ENCODE data around the gene USP53.
"Not testable (repeated sequence)": the region's sequence is repeated elsewhere in the genome, so short reads cannot be mapped to it uniquely, and the experiment has no call there.

The USP53 gene

GRCh38 chr4:119271361-119272085 lies 59.0 kb downstream of the USP53 start:
- DNase-seq (ENCODE audit: low read depth in 2 of 2): no peak

- not testable (repeated sequence) for DNase-seq (ENCODE audit: low read depth in 2 of 2)
Observed at GRCh38 chr4:119279541-119279940, 67.0 kb downstream of the USP53 start.

- not testable (repeated sequence) for DNase-seq (ENCODE audit: low read depth in 2 of 2)
Observed at GRCh38 chr4:119279945-119280344, 67.4 kb downstream of the USP53 start.

- no peak for DNase-seq (ENCODE audit: low read depth in 2 of 2)
Observed at GRCh38 chr4:119281393-119281792, 68.9 kb downstream of the USP53 start.

- no peak for DNase-seq (ENCODE audit: low read depth in 2 of 2)
Observed at GRCh38 chr4:119284876-119285780, 72.6 kb downstream of the USP53 start.

GRCh38 chr4:119286377-119287002 lies 74.0 kb downstream of the USP53 start:
- no peak for DNase-seq (ENCODE audit: low read depth in 2 of 2)

- no peak for DNase-seq (ENCODE audit: low read depth in 2 of 2)
Observed at GRCh38 chr4:119289313-119289712, 76.8 kb downstream of the USP53 start.

GRCh38 chr4:119290598-119290997 lies 78.1 kb downstream of the USP53 start:
- DNase-seq (ENCODE audit: low read depth in 2 of 2): no peak

- no peak for DNase-seq (ENCODE audit: low read depth in 2 of 2)
Observed at GRCh38 chr4:119296356-119296755, 83.8 kb downstream of the USP53 start.

GRCh38 chr4:119297795-119298194 lies 85.3 kb downstream of the USP53 start:
- no peak for DNase-seq (ENCODE audit: low read depth in 2 of 2)

- DNase-seq (ENCODE audit: low read depth in 2 of 2): no peak
Observed at GRCh38 chr4:119299260-119299671, 86.8 kb downstream of the USP53 start.

- DNase-seq (ENCODE audit: low read depth in 2 of 2): no peak
Observed at GRCh38 chr4:119299741-119300100, 87.2 kb downstream of the USP53 start.

GRCh38 chr4:119300101-119300978 lies 87.8 kb downstream of the USP53 start:
- peak; percentile 81 to 85 for DNase-seq (ENCODE audit: low read depth in 2 of 2)

- DNase-seq (ENCODE audit: low read depth in 2 of 2): no peak
Observed at GRCh38 chr4:119302073-119302832, 89.7 kb downstream of the USP53 start.

GRCh38 chr4:119303587-119304305 lies 91.2 kb downstream of the USP53 start:
- no peak for DNase-seq (ENCODE audit: low read depth in 2 of 2)

GRCh38 chr4:119304431-119304830 lies 91.9 kb downstream of the USP53 start:
- DNase-seq (ENCODE audit: low read depth in 2 of 2): no peak

- no peak for DNase-seq (ENCODE audit: low read depth in 2 of 2)
Observed at GRCh38 chr4:119307606-119308005, 95.1 kb downstream of the USP53 start.

- DNase-seq (ENCODE audit: low read depth in 2 of 2): no peak
Observed at GRCh38 chr4:119310826-119311225, 98.3 kb downstream of the USP53 start.

- DNase-seq (ENCODE audit: low read depth in 2 of 2): no peak
Observed at GRCh38 chr4:119313237-119313636, 100.7 kb downstream of the USP53 start.

GRCh38 chr4:119314356-119314755 lies 101.8 kb downstream of the USP53 start:
- no peak for DNase-seq (ENCODE audit: low read depth in 2 of 2)

Data from stimulated activated CD8-positive, alpha-beta memory T cell treated with anti-CD3 and anti-CD28 coated beads, Interleukin-15, amount 100 ng/mL, for 4 hours (primary cell).